GM15510 (cell line): Measurements from ENCODE around the gene SYNPR.

Experiments
- POLR2A ChIP-seq: IDR thresholded peaks from 3 replicates; pipeline ENCODE4 v1.6.1; 2011; ENCODE audit warnings: borderline replicate concordance; ENCODE audit not compliant: insufficient read length; ENCODE audit errors: extremely low read depth

SYNPR gene

DNA sequence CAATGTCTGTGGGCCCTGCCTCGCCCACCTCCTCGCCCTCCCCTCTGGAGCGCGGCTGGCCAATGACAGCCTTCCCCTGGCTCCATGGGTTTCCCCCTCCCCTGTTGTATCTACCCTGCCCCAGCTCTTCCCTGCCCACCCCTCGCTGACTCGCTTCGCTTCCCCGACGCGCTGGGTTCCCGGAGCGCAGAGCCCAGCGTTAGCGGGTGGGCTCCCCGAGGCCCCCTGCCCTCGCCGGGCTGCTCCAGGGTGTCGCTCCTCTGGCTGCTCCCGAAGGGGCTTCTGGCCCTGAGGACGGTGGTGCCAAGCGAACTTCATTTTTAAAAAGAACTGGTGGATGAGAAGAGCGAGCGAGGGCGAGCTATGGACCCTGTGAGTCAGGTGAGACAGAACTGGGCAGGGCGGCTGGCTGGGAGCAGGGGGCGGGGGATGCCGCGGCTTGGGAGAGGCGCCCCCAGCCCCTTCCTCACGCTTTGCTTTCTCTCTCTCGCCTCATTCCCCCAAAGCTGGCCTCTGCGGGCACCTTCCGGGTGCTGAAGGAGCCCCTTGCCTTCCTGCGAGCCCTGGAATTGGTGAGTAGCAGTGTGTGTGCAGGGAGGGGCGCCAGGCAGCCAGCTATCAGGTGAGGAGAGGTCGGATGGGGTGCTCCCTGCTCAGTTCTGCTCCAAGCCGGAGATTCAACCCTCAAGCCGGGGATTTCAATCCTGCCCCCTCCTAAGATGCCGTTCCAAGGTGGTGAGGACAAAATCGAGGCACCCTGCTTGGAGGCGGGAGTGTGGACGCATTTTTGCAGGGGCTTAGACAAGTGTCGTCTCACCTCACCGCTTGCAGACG is at the start of gene SYNPR:
TSS of gene SYNPR (plus strand) at position 138 of the 834 bp plus-strand sequence.
- no peak for TF ChIP-seq POLR2A

DNA sequence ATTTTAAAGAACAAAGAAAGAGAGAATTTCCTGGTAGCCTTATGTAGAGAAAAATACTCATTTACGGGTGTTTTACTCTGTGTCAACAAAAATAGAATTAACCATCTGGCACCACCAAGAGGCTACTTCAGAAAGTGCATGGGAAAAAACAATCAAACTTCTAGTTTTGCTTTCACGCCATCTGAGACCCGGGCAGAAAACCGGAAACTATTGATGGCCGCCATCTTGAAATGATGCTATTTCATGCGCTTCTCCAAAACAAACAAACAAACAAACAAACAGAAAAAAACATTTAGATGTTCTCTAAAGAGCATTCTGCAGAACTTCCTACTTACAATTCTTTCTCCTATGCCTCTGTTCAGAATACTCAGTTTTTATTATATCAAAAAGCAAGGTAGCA is 49.4 kb upstream of the SYNPR start:
- TF ChIP-seq POLR2A = no peak

DNA sequence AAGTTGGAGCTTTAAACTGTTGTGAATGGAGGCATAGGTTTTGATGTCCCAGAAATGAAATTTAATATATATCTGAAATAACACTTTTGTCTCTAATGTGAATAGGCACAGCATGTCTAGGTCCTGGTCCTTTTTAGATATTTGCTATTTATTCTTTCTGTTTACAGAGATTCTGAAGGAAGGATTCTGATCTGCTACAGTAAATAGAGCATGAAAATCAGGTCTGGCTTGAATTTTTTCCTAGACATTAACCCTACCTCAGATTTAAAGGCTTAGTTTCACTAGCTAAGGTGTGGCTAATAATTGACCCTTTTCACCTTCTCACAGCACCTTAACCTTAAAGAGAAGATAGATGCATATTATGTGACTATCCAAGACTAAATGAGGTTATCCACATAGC is 48.0 kb upstream of the SYNPR start:
- no peak for TF ChIP-seq POLR2A

DNA sequence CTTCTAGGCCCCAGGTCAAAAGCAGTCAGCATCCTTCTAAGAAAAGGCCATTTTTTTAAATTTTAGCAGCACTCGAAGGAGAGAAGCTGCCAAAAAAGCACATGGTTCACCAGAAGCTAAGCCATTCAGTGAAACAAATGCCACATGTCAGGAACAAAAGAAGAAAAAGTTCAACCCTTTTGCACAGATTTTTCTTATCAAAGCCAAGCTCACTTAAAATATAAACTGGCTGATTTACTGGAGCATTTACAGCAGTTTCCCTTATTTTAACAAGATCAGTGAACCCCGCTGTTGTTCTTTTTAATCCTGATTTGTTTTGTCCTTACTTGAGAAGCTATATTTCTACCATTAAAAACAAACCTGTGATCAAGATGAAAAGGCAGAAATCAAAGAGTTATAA is 46.5 kb upstream of the SYNPR start:
- TF ChIP-seq POLR2A = no peak

DNA sequence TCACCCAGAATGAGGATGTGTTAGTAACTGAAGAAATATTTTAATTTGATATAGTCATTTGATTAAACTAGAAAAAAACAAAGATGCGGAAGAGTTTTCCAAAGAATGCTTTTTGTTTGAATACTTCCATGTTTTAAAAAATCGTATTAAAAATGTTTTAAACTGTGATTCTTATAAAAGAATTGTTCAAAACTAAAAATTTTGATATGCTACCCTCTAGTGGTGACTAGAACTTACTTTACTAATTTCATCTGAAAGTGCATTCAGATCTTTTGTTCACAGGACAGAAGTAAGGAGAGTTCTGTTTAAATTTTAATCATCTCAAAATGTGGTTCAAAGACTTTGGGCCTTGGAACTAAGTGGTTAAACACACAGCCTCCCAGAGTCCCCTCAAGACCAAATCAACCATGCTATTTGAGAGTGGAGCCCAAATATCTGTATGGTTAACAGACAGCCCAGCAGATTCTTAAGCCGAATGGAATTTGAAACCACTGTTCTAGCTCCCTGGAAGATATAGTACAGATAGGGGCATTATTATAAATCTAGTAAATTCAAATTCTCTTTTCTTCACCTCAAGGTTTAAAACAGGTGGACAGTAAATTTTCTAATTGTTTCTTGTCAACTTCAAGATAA is 45.2 kb upstream of the SYNPR start:
- no peak for TF ChIP-seq POLR2A

DNA sequence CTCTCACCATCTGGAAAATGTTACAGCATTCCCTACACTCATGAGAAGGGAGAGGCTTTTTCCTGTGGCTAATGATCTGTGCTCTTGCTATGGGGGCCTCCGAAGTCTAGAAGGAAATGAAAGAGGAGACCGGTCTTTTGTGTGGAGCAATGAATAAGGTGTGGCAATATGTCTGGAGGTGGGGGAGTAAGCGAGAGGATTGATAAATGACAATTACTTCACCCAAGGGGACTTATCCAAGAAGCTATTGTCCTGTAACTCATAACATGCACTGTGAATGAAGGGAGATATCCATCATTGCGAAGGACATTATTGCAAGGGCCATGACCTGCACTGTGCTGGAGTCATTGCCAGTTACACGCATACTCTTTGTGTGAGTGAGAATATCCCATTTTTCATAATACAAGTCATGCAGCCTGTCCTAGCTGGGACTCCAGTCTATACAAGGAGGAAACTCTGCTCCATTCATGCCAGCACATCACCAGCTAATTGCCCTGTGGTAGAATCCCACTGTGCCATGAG is 37.7 kb upstream of the SYNPR start:
- no peak for TF ChIP-seq POLR2A

DNA sequence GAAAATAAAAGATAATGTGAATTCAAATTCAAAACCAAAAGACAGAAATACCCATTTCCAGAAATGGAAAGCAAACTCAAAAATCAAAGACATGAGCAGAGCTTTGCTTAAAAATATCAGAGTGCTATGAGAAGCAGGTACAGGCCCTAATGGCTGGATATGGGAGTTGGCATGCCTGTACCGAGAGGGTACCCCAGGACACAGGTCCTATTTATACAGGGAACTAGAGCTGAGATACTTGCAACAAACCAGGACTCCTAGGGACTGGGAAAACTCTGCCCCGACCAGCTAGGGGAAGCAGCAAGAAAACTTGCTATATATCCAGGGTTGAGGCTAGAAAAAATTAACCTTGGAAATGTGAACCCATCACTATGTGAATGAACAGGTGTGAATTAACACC is 36.0 kb upstream of the SYNPR start:
- no peak for TF ChIP-seq POLR2A

DNA sequence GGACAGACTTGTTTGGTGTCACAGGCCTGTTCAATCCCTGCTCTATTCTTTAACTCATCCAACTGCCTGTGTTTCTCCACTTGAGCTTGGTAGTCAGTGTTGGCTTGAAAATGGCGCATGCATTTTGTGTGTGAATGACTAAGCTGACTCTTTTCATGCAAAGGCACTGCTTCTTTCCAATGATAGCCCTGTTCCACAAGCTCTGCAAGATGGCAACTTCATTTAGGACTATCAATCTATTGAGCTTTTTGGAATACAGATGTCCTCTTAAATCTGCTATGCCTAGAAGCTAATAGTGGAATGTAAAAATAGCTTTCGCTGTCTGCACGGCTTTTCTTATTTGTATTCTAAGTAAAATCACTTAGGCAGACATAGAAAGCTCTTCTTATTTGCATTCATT is 33.6 kb upstream of the SYNPR start:
- no peak for TF ChIP-seq POLR2A

DNA sequence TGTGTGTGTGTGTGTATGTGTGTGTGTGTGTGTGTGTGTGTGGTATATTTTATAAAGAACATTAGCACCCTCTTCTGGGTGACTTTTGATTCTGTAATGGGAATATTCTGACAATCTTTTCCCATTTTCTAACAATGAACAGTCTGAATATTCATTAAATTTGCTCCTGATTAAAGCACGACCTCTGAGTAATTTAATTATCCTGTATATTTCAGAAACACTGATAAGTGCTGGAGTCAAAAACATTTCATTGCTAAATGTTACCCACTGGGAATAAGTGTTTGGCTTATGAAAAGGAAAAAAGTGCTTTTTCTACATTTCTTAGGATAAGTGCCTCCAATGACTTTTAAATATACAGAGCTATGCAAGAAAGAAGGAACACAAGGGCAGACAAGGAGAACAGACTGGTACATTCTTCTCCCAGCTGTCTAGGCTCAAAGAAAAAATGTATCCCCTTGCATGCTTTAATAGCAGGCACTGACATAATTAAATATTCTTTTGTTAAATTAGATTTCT is 32.3 kb upstream of the SYNPR start:
- no peak for TF ChIP-seq POLR2A

DNA sequence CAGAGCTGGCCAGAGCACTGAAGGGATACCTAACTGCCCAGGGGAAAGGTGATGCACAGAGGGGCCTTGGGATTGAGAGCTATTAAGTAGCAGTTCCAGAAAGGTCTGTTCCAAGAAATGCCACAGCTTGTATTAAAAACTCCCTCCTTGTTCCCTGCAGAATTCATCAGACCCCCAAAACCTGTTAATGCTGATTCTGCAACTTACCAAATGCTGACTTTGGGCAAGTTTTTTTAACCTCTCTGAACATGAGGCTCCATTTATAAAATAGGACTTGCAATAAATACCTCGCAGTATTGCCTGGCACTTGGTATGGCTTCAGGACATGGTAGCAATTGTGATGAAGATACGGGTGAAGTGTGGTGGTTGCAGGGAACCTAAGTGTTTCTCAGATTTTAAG is 30.1 kb upstream of the SYNPR start:
- no peak for TF ChIP-seq POLR2A

DNA sequence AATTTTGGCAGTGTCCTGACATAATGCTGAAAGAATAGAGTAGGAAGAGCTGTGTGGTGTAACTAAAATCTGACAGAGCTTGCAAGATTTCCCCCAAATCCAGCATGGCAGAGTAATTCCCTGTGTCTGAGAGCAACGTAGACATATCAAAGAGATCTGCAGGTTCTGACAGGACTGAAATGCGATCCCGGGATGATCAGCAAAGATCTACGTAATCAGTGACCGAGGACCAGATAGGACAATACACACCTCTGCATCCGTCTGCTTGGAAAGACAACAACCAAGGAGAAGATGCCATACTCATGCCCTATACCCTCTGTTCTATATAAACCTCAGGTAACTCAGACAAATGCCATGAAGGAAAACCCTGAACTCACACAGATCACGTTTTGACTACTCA is 26.6 kb upstream of the SYNPR start:
- TF ChIP-seq POLR2A = no peak

DNA sequence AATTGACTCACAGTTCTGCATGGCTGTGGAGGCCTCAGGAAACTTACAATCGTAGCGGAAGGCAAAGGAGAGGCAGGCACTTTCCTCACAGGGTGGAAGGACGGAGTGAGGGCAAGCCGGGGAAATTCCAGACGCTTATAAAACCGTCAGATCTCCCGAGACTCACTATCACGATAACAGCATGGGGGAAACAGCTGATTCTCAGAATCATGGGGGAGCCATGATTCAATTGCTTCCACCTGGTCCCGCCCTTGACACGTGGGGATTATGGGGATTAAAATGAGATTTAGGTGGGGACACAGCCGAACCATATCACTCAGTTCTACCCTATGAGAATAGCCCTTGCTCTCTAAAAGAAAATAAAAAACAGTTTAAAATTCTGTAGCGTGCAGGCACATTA is 13.4 kb upstream of the SYNPR start:
- no peak for TF ChIP-seq POLR2A

DNA sequence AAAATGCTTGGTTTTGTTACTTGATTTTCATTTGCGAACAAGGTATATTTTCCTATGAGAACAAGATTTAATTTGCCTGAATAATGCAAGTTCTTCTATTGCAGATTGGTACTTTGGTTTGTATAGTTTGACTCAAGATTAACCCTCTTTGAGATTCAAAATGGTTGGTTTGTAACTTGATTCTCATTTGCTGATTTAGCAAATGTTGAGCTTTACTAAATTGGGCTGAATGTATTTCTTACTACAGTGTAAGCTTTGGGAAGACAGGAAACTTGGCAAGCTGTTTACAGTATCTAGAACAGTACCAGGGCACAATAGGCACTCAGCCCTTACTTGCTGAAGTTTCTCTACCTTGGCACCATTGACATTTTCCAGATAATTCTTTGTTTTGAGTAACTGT is 3.7 kb upstream of the SYNPR start:
- no peak for TF ChIP-seq POLR2A

DNA sequence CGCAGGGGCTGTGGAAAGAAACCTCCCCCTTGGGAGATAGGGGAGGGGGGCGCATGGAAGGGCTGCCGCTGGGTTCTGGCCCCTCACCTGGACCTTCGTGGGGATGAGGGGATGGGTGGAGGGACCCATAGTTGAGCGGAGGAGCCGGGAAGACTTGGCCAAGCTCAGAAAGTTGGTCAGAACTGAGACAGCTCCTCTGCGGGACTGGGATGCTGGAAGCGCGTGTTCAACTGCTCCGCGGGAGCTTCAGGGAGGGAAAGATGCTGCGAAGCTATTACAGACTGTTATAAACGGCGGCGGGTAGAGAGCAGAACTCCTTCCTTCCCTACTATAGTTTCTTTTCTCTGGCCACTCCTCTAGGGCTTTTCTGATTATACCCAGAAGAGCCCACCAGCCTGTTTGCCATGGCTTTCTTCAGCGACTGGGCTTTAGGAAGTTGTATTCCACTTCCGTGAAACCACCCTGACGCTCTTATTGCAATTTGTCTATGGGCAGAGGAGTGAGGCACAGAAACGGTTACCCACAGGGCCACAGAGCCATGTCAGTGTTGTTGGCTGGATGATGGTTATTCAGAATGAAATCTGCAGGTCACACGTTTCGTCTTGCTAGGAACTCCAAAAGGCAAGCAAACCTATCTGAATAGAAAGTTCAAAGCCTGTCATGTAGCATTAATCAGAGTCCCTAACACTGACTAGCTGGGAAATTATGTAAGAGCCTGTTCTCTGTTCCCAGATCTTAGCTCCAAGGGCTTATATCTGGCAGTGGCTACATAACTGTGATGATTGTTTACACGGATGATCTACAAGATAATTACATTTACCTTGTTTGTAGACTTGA is 1.1 kb downstream of the SYNPR start:
- TF ChIP-seq POLR2A = no peak

DNA sequence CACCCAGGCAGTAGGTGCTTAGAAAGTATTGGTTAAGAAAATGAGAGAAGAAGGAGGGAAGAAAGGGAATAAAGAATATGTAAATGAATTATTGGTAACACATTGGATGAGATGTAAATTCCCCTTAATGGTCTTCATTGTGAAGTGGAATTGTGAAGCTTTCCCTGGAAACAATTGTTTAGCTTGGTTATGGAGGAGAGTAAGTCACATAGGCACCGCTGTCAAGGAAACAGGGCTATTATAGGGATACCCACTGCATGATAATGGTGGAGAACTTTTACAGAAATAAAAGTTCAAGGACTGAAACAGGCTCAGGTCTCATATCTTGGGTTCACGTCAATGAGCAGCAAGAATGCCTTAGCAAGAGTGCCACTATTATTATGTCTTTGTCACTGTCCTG is 9.5 kb downstream of the SYNPR start:
- no peak for TF ChIP-seq POLR2A

DNA sequence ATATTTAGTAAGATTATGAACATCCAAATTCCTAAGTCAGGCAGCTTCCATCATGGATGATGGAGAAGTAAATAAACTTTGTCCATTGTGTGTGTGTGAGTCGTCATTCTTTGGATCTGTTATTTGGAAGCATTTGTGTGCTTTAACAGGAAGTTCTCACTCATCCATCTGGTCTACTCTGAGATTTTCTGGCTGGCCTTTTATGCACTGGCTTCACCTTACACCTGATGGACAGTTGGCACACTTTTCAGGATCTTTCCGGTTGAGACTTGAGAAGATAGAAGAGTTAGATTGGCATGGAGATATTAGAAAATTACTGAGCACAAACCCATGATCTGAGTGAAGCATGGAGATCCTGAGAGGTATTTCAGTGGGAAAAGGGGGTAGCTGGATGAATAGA is 12.6 kb downstream of the SYNPR start:
- TF ChIP-seq POLR2A = no peak

DNA sequence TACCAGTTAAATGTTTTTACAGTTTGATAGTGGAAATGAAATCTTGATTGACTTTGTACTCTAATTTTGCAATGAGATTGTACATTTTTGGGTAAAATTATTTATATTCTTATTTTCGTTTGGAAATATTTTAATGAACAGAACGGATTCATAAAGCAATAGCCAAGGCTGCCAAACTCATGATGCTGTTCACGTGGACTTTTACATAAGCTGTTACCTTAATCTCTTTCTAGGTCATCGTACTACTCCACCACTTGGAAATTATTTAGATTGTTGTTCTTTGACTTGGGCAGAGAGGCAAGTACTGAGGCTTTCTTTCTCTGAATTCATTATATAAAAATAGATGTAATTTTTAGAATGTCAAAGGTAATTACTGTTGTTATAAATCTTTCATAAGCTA is 16.2 kb downstream of the SYNPR start:
- TF ChIP-seq POLR2A = no peak
